Activated naive CD4-positive, alpha-beta T cell treated with anti-CD3 and anti-CD28 coated beads for 36 hours (primary cell): Measurements from ENCODE around the gene FAM168A. TPM values are rescaled to one million over a fixed set of nuclear protein-coding genes. Genes with fewer than 3 reads are reported as not detected.
A peak's percentile ranks its signal among the peaks of the same experiment; 100 is the strongest.

Experiments used
- CTCF ChIA-PET: fragments of 350-600 bp; sonication (Branson Sonifier 250); formaldehyde crosslinking; loops from one replicate; lab custom pipeline; 2021; ENCODE audit warnings: antibody characterized with exemption; lab: Charles Lee
- DNase-seq: peaks from one replicate; pipeline ENCODE4 v3.0.0-alpha.2; 2020
- H3K27ac Mint-ChIP-seq: one replicate; pipeline ENCODE4 v1.8.0; 2021; ENCODE audit warnings: mild to moderate bottlenecking, mixed read lengths
- H3K27me3 Mint-ChIP-seq: one replicate; pipeline ENCODE4 v1.8.0; 2021; ENCODE audit warnings: low read depth, mixed read lengths
- H3K36me3 Mint-ChIP-seq: one replicate; pipeline ENCODE4 v1.8.0; 2021; ENCODE audit warnings: low read depth, mixed read lengths
- H3K4me1 Mint-ChIP-seq: one replicate; pipeline ENCODE4 v1.8.0; 2021; ENCODE audit warnings: low read depth, mixed read lengths
- H3K4me3 Mint-ChIP-seq: one replicate; pipeline ENCODE4 v1.8.0; 2021; ENCODE audit warnings: mild to moderate bottlenecking, moderate library complexity, mixed read lengths
- H3K9me3 Mint-ChIP-seq: one replicate; pipeline ENCODE4 v1.8.0; 2021; ENCODE audit warnings: mixed read lengths
- intact Hi-C: fragments of 100-400 bp; cut with micrococcal nuclease; formaldehyde crosslinking; loops from one replicate; pipeline ENCODE4 v1.15.1; 2023
- total RNA-seq, 2 experiments: library from RNA; stranded (reverse); gene quantifications; one replicate each; pipeline ENCODE4 v1.2.3, GENCODE V29; 2021

The FAM168A gene
- total RNA-seq = 10 to 100 TPM; 11.9 to 13.0 TPM

DNA sequence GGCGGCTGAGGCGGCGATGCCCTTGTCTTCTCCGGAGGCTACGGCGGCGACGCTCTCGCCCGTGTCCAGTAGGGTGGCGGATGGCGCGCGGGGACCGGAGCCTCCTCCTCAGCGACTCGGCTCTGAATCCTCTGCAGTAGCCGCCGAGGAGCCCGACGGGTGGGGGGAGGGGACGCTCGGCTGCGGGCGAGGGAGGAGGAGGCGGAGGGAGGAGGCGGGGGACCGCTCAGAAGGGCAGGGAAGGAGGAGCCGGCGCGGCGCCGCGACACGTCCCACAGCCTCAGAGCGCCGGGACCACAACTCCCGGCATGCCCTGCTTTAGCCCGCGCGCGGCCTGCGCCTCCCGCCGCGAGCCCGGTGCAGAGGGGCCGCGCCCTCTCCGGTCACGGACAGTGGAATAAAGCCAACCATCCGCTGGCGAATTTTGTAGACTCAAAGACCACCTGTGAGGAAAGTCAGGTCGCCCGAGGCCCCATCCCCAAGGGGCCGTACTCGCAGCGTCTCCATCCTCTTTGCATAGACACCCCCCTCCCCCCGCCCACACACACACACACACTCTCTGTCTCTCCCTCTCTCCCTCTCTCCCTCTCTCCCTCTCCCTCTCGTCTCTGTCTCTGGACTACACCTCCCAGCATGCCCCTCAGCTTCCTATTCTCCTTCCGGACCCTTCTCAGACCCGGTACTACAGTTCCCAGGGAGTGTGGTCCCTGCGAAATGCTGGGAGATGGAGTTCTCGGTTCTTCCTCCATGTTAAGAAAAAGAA is at the start of gene FAM168A:
Gene FAM168A, minus strand, starts transcription at position 157 of the 763 bp plus-strand sequence. CDS start 129,638 bp downstream, outside the sequence.
- no peaks in the 10 kb centered on the region for H3K9me3 Mint-ChIP-seq
- DNase-seq = peak; percentile 95
- intact Hi-C loops = loop anchor here (1.0 to 10.0 kb wide), 11 partner anchors 21 to 573 kb away; partner anchors contain the start of genes C2CD3, COA4, PAAF1 and PPME1
- peak within 1 kb of the TSS; percentile 84 for H3K27ac Mint-ChIP-seq
- no peaks in the 10 kb centered on the region for H3K27me3 Mint-ChIP-seq
- H3K36me3 Mint-ChIP-seq = no peaks in the 10 kb centered on the region
- H3K4me1 Mint-ChIP-seq = peaks cover 30% of the 10 kb centered on the region
- peak within 1 kb of the TSS; percentile 90 for H3K4me3 Mint-ChIP-seq
- CTCF ChIA-PET = interaction anchor here (0.6 to 1.3 kb wide), 3 partner anchors 10 to 113 kb away, joined by 3 to 5 read pairs (median 3); no protein-coding TSS in a partner anchor

GRCh38 chr11:73647459-73648100 is 49.7 kb upstream of the FAM168A start:
- no peaks in the 10 kb centered on the region for H3K36me3 Mint-ChIP-seq

DNA sequence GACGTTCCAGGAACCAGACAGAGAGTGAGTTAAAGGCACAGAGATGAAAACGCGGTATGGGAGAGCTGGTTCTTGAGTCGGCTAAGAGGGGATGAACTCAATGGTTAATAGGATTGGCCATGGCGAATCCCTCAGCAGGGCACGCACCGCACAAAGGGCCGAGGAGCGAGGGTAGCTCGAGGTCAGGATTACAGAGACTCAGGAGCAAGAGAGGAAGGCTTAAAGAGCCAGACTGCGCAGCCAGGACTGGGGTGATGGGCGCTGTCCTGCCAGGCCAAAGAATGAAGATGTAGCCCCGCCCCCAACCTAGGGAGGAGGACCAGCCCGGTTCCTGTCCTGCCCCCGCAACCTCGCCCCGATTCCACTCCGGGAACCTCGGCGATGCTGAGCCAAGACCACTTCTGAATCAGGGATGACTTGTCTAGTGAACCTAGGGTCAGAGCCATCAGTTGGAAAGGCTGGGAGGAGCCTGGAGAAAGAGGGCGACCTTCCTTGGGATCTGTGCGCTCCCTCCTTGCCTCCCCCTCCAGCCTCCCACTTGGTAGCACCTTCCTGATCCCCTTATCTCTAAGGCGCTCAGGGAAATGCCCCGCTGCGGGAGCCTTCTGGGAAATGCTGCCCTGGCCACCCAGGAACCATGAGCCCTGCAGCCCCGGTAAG is 48.2 kb upstream of the FAM168A start, which contains the start of gene PLEKHB1:
Gene PLEKHB1, plus strand, starts transcription at position 610 of the 660 bp plus-strand sequence. Its CDS starts 28 bp downstream, at position 638.
- DNase-seq = no peak
- H3K9me3 Mint-ChIP-seq = no peaks in the 10 kb centered on the region
- H3K4me3 Mint-ChIP-seq = peak within 1 kb of the TSS; percentile 80
- no peak within 1 kb of the TSS for H3K27ac Mint-ChIP-seq
- CTCF ChIA-PET = interaction anchor here (0.6 to 5.5 kb wide), 4 partner anchors 14 to 664 kb away, joined by 3 to 48 read pairs (median 11); no protein-coding TSS in a partner anchor
- H3K27me3 Mint-ChIP-seq = no peaks in the 10 kb centered on the region
- H3K36me3 Mint-ChIP-seq = no peaks in the 10 kb centered on the region
- intact Hi-C loops = loop anchor here (5.0 kb wide), 1 partner anchor 504 kb away; the partner anchor contains the start of gene FCHSD2
- peaks cover 22% of the 10 kb centered on the region for H3K4me1 Mint-ChIP-seq

More at GRCh38 chr11:73647459-73648100, 49.7 kb upstream of the FAM168A start:
- Mint-ChIP-seq H3K9me3 (no peaks in the 10 kb centered on the region), H3K4me1 (peaks cover 18% of the 10 kb centered on the region), H3K27me3 (no peaks in the 10 kb centered on the region), H3K4me3 (peak overlapping the region; percentile 80), H3K27ac (peak overlapping the region; percentile 63)
- peak; percentile 96 for DNase-seq
- intact Hi-C loops = loop anchor here (1.0 to 5.0 kb wide), 3 partner anchors 49 to 505 kb away; partner anchors contain the start of genes FAM168A, FCHSD2 and RELT
- CTCF ChIA-PET = interaction anchor here (0.8 to 5.5 kb wide), 5 partner anchors 11 to 276 kb away, joined by 3 to 48 read pairs (median 4); no protein-coding TSS in a partner anchor

DNA sequence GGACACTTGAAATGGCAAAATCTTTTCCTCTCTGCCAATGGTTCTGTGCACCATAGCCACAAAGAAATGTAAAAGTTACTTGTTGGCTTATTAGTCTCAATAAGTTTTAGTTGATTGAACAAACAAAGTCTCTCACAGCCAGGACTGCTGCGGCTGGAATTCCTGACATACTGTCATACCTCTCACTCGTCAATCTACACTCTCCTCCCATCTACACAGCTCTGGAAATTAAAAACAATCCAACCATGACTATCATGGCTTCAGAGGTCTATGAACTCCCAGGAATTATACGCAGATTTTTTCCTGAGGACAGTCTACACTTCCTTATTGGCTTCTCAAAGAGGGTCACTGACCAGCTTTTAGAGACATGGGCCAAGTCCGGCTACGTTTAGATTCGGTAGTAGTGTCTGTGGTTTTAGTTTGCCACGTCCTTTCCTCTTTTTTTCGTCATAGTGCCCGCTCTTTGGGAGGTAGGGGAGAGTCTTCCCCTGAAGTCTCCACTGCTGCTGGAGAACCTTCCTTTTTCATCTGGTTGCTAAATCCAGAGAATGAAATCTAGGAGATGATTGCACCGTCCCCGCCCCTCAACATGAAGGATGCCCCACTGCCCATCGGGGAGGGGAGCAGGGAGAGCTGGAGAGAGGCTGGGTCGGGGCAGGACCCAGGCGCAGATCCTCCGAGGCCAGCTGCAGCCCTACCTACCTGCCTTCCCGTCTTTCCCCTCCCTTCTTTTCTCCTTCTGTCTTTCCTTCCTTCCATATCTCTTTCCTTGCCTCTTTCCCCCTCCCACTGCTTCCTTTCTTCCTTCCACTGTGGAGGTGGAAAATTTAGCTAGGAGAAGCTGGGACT is 47.4 kb upstream of the FAM168A start:
- intact Hi-C loops = loop anchor here (5.0 kb wide), 1 partner anchor 503 kb away; the partner anchor contains the start of gene FCHSD2

DNA sequence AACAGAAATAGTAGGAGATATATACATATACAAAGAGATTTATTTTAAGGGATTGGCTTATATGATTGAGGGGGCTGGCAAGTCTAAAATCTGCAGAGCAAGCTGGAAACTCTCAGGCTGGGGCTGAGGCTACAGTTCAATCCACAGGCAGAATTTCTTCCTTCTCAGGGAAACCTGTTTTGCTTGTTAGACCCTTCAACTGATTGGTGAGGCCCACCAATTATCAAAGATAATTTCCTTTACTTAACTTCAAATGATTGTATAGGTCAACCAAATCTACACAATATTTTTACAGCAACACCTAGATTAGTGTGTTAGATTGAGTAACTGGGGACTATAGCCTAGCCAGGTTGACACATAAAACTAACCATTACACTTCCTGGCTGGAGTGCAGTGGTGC is 43.8 kb upstream of the FAM168A start:
- Mint-ChIP-seq H3K27ac (no peak overlapping the region), H3K4me3 (no peak overlapping the region), H3K36me3 (no peaks in the 10 kb centered on the region), H3K4me1 (peaks cover 17% of the 10 kb centered on the region), H3K27me3 (no peaks in the 10 kb centered on the region), H3K9me3 (no peaks in the 10 kb centered on the region)
- CTCF ChIA-PET = interaction anchor here (1.4 to 2.4 kb wide), 2 partner anchors 16 to 19 kb away, joined by 5 to 14 read pairs; no protein-coding TSS in a partner anchor
- no peak for DNase-seq
- intact Hi-C loops = no loop called here

More for the DNA sequence above, 47.4 kb upstream of the FAM168A start:
- CTCF ChIA-PET = interaction anchor here (0.6 to 5.5 kb wide), 3 partner anchors 15 to 664 kb away, joined by 3 to 48 read pairs (median 4); no protein-coding TSS in a partner anchor
- no peak for DNase-seq
- Mint-ChIP-seq H3K4me1 (peaks cover 27% of the 10 kb centered on the region), H3K36me3 (no peaks in the 10 kb centered on the region), H3K27ac (no peak overlapping the region), H3K4me3 (no peak overlapping the region), H3K9me3 (no peaks in the 10 kb centered on the region), H3K27me3 (no peaks in the 10 kb centered on the region)

- intact Hi-C loops = no loop called here
- H3K9me3 Mint-ChIP-seq = no peaks in the 10 kb centered on the region
- CTCF ChIA-PET = interaction anchor here (0.5 to 2.4 kb wide), 4 partner anchors 15 to 650 kb away, joined by 3 to 14 read pairs (median 6); no protein-coding TSS in a partner anchor
- H3K4me3 Mint-ChIP-seq = no peak overlapping the region
- no peaks in the 10 kb centered on the region for H3K27me3 Mint-ChIP-seq
- DNase-seq = no peak
- no peaks in the 10 kb centered on the region for H3K36me3 Mint-ChIP-seq
- no peak overlapping the region for H3K27ac Mint-ChIP-seq
- H3K4me1 Mint-ChIP-seq = peaks cover 16% of the 10 kb centered on the region
These were observed 42.7 kb upstream of the FAM168A start for GRCh38 chr11:73640592-73640991.

- Mint-ChIP-seq H3K9me3 (peaks cover 3% of the 10 kb centered on the region), H3K27ac (no peak overlapping the region), H3K36me3 (no peaks in the 10 kb centered on the region)
These were observed 39.1 kb upstream of the FAM168A start for GRCh38 chr11:73637012-73637411.

DNA sequence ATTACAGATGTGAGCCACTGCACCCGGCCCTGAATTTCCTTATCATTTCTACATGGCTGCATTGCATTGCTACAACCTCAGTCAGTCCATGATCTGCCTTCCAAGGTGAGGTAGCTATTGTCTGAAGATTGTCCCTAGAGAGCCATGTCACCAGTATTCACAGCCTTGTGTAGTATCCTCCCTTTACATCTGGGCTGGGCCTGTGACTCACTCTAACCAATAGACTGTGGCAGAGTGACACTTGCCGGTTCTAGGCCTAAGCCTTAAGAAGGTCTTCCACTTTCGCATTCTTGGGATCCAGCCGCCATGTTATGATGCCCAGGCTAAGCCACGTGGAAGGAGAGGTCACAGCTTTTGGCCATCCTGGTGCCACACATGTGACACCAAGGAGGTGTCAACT is 38.3 kb upstream of the FAM168A start:
- CTCF ChIA-PET = interaction anchor here (1.8 to 4.4 kb wide), 2 partner anchors 11 to 26 kb away, joined by 5 to 21 read pairs; no protein-coding TSS in a partner anchor
- intact Hi-C loops = no loop called here
- H3K9me3 Mint-ChIP-seq = peaks cover 4% of the 10 kb centered on the region
- H3K4me1 Mint-ChIP-seq = peaks cover 21% of the 10 kb centered on the region
- no peak for DNase-seq
- H3K27ac Mint-ChIP-seq = no peak overlapping the region
- H3K36me3 Mint-ChIP-seq = no peaks in the 10 kb centered on the region
- no peaks in the 10 kb centered on the region for H3K27me3 Mint-ChIP-seq
- H3K4me3 Mint-ChIP-seq = no peak overlapping the region

More at GRCh38 chr11:73637012-73637411, 39.1 kb upstream of the FAM168A start:
- intact Hi-C loops = no loop called here
- no peak for DNase-seq
- CTCF ChIA-PET = interaction anchor here (0.8 to 4.4 kb wide), 4 partner anchors 11 to 25 kb away, joined by 3 to 21 read pairs (median 4); no protein-coding TSS in a partner anchor
- H3K4me3 Mint-ChIP-seq = no peak overlapping the region
- peaks cover 24% of the 10 kb centered on the region for H3K4me1 Mint-ChIP-seq
- no peaks in the 10 kb centered on the region for H3K27me3 Mint-ChIP-seq

DNA sequence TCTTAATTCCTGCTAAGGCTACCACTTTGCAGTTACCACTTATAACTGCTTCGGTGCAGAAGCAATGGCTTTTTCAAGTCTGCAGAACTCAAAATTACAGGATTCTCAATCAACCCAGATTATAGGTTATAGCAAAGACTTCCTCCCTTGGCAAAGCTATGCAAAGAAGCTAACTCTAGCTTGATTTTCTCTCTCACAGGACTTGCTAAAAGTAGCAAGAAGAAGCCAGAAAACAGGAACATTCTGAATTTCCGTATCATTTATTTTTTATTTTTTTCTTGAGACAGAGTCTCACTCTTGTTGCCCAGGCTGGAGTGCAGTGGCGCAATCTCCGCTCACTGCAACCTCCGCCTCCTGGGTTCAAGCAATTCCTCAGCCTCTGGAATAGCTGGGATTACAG is 37.8 kb upstream of the FAM168A start:
- CTCF ChIA-PET = interaction anchor here (4.4 kb wide), 1 partner anchor 10 kb away, joined by 21 read pairs; no protein-coding TSS in a partner anchor
- DNase-seq = no peak
- Mint-ChIP-seq H3K9me3 (peaks cover 4% of the 10 kb centered on the region), H3K4me3 (no peak overlapping the region), H3K27me3 (no peaks in the 10 kb centered on the region), H3K4me1 (peaks cover 18% of the 10 kb centered on the region), H3K27ac (no peak overlapping the region), H3K36me3 (no peaks in the 10 kb centered on the region)
- intact Hi-C loops = no loop called here

DNA sequence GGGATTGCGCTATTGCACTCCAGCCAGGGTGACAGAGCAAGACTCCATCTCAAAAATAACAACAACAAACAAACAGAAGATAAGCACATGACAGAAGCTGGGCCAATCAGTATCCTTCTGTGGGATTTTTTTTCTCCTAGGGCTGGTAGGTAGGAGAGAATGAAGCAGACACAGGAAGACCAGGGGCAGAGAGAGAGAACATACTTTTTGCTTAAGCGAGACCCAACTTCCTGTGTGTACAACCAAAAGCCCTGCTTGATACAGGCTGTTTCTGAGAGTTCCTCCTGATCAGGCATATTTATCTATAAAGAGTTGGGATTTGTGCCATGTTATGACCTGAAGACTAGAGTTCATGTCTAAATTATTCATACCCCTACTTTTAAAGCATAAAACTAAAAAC is 36.1 kb upstream of the FAM168A start:
- intact Hi-C loops = no loop called here
- peaks cover 4% of the 10 kb centered on the region for H3K9me3 Mint-ChIP-seq
- H3K4me3 Mint-ChIP-seq = no peak overlapping the region
- H3K4me1 Mint-ChIP-seq = peaks cover 7% of the 10 kb centered on the region
- H3K27me3 Mint-ChIP-seq = no peaks in the 10 kb centered on the region
- no peak for DNase-seq
- H3K36me3 Mint-ChIP-seq = no peaks in the 10 kb centered on the region
- CTCF ChIA-PET = interaction anchor here (1.6 to 4.4 kb wide), 2 partner anchors 8 to 29 kb away, joined by 4 to 21 read pairs; no protein-coding TSS in a partner anchor
- H3K27ac Mint-ChIP-seq = peak overlapping the region; percentile 26
